ENCODE measurements around the gene CCDC24. TPM values are rescaled to one million over a fixed set of nuclear protein-coding genes. Genes with fewer than 3 reads are reported as not detected.

Gene CCDC24
- total RNA-seq, 6 donors from 2014 or later: 7.3 to 14.5 (median 10.0) TPM

GRCh38 chr1:43970911-43971310, 20.5 kb upstream of the CCDC24 start:
- ATAC-seq (ENCODE audit: low FRiP score in 2 of 2): no peak
- Histone ChIP-seq H3K9me3 (no peaks in the 10 kb centered on the region), H3K4me1 (peaks cover 20 to 37% (median 22%) of the 10 kb centered on the region in 4 donors), H3K27ac (no peak overlapping the region), H3K4me3 (peak overlapping the region in 2 of 4 donors; percentile 71 to 93), H3K27me3 (no peaks in the 10 kb centered on the region), H3K36me3 (peaks cover 0 to 25% (median 13%) of the 10 kb centered on the region in 4 donors)
- DNase-seq: no peak
- 92 to 94% methylated on average over 7 to 9 of the region's 9 CpGs for WGBS, 2 donors
- no peak for TF ChIP-seq CTCF (IDR thresholded peaks at IDR 0.05)
- TF ChIP-seq POLR2AphosphoS5 (IDR thresholded peaks at IDR 0.05): no peak
- no peak for TF ChIP-seq EP300 (IDR thresholded peaks at IDR 0.05)
- no peak for TF ChIP-seq POLR2A (IDR thresholded peaks at IDR 0.05)

DNA sequence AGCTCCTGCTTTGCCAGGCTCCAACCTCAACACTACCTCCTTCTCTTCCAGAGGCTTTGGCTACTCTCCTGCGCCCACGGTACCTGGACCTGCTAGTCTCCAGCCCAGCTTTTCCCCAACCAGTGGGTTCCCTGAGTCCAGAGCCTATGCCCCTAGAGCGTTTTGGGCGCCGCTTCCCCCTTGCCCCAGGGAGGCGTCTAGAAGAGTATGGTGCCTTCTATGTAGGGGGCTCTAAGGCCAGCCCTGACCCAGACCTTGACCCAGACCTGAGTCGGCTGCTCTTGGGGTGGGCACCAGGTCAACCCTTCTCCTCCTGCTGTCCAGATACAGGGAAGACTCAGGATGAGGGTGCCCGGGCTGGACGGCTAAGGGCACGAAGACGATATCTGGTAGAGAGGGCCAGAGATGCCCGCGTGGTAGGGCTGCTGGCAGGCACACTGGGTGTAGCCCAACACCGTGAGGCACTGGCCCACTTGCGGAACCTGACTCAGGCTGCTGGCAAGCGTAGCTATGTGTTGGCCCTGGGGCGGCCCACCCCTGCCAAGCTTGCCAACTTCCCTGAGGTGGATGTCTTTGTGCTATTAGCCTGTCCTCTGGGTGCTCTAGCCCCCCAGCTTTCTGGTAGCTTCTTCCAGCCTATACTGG, 19.9 kb upstream of the CCDC24 start:
- Histone ChIP-seq H3K27ac (no peak overlapping the region), H3K9me3 (no peaks in the 10 kb centered on the region), H3K4me1 (peaks cover 26 to 43% (median 28%) of the 10 kb centered on the region in 4 donors), H3K4me3 (no peak overlapping the region), H3K36me3 (peaks cover under 1 to 26% (median 15%) of the 10 kb centered on the region in 4 donors), H3K27me3 (no peaks in the 10 kb centered on the region)
- no peak for ATAC-seq (ENCODE audit: low FRiP score in 2 of 2)
- WGBS, 2 donors: 98% methylated on average over 14 to 17 of the region's 17 CpGs
- DNase-seq: no peak
- TF ChIP-seq POLR2A (IDR thresholded peaks at IDR 0.05): no peak
- no peak for TF ChIP-seq POLR2AphosphoS5 (IDR thresholded peaks at IDR 0.05)
- TF ChIP-seq CTCF (IDR thresholded peaks at IDR 0.05): no peak
- no peak for TF ChIP-seq EP300 (IDR thresholded peaks at IDR 0.05)

- ATAC-seq (ENCODE audit: low FRiP score in 2 of 2) (no peak), DNase-seq (no peak)
- Histone ChIP-seq H3K27me3 (no peaks in the 10 kb centered on the region), H3K4me1 (peaks cover 40 to 67% (median 47%) of the 10 kb centered on the region in 4 donors), H3K9me3 (no peaks in the 10 kb centered on the region), H3K36me3 (peaks cover 4 to 36% (median 22%) of the 10 kb centered on the region in 4 donors), H3K27ac (peak overlapping the region; percentile 93 to 99 (median 94)), H3K4me3 (peak overlapping the region; percentile 61 to 99 (median 80))
- WGBS, 2 donors: 39 to 44% methylated on average over 9 of the region's 9 CpGs
- no peak for TF ChIP-seq POLR2A (IDR thresholded peaks at IDR 0.05)
- TF ChIP-seq POLR2AphosphoS5 (IDR thresholded peaks at IDR 0.05): no peak
- TF ChIP-seq EP300 (IDR thresholded peaks at IDR 0.05): no peak
- TF ChIP-seq CTCF (IDR thresholded peaks at IDR 0.05): no peak
These were observed 17.4 kb upstream of the CCDC24 start for GRCh38 chr1:43973981-43974442.

DNA sequence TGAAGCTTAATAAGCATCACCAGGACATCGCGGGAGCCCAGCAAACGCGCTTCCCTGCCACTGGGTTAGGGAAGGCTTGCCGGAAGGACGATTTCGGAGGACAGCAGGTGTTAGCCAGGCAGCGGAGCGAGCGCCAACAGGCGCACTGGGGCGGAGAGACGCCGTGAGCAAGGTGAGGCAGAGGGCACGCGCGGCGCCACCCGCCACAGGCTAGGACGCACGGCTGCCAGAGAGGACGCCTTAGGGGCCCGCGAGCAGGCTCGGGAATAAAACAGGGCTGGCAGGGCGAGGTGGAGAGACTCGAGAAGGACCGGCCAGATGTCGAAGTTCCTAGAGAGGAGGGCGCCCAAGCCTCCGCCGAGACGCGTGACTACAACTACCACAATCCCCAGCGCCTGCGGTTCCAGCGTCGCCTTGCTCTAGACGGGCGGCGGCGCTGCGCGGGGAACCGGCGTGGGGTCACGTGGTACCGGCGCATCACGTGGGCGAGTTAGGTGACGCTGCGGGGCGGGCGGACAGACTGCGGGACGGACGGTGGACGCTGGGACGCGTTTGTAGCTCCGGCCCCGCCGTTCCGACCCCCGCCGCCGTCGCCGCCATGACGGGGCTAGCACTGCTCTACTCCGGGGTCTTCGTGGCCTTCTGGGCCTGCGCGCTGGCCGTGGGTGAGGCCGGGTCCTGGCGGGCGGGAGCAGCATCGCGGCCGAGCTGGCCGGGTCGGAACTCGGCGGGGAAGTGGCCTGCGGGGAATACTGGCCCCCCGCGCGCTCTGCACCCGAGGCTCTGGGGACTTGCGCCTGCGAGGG, 16.8 kb upstream of the CCDC24 start, which contains the start of gene ATP6V0B:
TSS of gene ATP6V0B (plus strand) at position 518 of the 806 bp plus-strand sequence. CDS start at position 599, 81 bp downstream.
- WGBS, 2 donors: 0% methylated on average over 47 to 69 of the region's 93 CpGs
- peaks cover 40 to 64% (median 49%) of the 10 kb centered on the region in 4 donors for H3K4me1 ChIP-seq
- H3K36me3 ChIP-seq: peaks cover 4 to 36% (median 22%) of the 10 kb centered on the region in 4 donors
- ATAC-seq (ENCODE audit: low FRiP score in 2 of 2) (peak; percentile 91 to 93), DNase-seq (peak; percentile 98 to 99)
- H3K9me3 ChIP-seq: no peaks in the 10 kb centered on the region
- TF ChIP-seq CTCF (IDR thresholded peaks at IDR 0.05) (peak; percentile 2 to 82 (median 62)), POLR2A (IDR thresholded peaks at IDR 0.05) (peak in 3 of 4 donors; percentile 90 to 99 (median 92)), POLR2AphosphoS5 (IDR thresholded peaks at IDR 0.05) (peak; percentile 95 to 97), EP300 (IDR thresholded peaks at IDR 0.05) (no peak)
- H3K4me3 ChIP-seq: peak within 1 kb of the TSS; percentile 67 to 99 (median 88)
- H3K27ac ChIP-seq: peak within 1 kb of the TSS; percentile 93 to 99 (median 94)
- no peaks in the 10 kb centered on the region for H3K27me3 ChIP-seq
